CD4-positive, alpha-beta T cell (primary cell): ENCODE results near the gene CEP170. TPM values are rescaled to one million over a fixed set of nuclear protein-coding genes. Genes with fewer than 3 reads are reported as not detected.
"Not testable (repeated sequence)": the region's sequence is repeated elsewhere in the genome, so short reads cannot be mapped to it uniquely, and the experiment has no call there.

Source experiments
- ATAC-seq: fragments of 200-7000 bp; cut with Tn5 transposase; one replicate; pipeline ENCODE4 v1.10.0; 2022; ENCODE audit warnings: mild to moderate bottlenecking; ENCODE audit not compliant: poor library complexity
- CTCF ChIA-PET: fragments of 350-600 bp; sonication (Branson Sonifier 250); formaldehyde crosslinking; loops from one replicate; lab custom pipeline; 2021; ENCODE audit warnings: antibody characterized with exemption, inconsistent platforms; lab: Charles Lee
- POLR2A ChIA-PET: fragments of 350-600 bp; sonication (Branson Sonifier 250); formaldehyde crosslinking; loops from one replicate; lab custom pipeline; 2021; ENCODE audit warnings: antibody characterized with exemption, inconsistent platforms; lab: Charles Lee
- DNase-seq, 14 experiments: peaks; one replicate each; pipeline ENCODE4 v3.0.0-alpha.2; 2013 to 2020; ENCODE audit warnings: mixed read lengths in 2 of 14
- H3K27ac ChIP-seq, 2 donors: one replicate each; pipeline versions ENCODE4 v1.5.1 to v1.7.0; 2013; ENCODE audit warnings: low read length in 2 of 2, low read depth in 1 of 2, mild to moderate bottlenecking in 1 of 2
- H3K27me3 ChIP-seq, 2 experiments: 1 replicate in 1 of 2; 2 replicates in 1 of 2; pipeline versions ENCODE4 v1.6.1 to v1.7.0; 2013; ENCODE audit warnings: low read length in 2 of 2, control low read depth in 1 of 2, mild to moderate bottlenecking in 1 of 2, moderate library complexity in 1 of 2; ENCODE audit not compliant: insufficient read depth in 2 of 2, control insufficient read depth in 1 of 2
- H3K36me3 ChIP-seq: one replicate; pipeline ENCODE4 v1.6.1; 2013; ENCODE audit warnings: low read length, control low read depth; ENCODE audit not compliant: insufficient read depth
- H3K4me1 ChIP-seq: one replicate; pipeline ENCODE4 v1.6.1; 2013; ENCODE audit warnings: low read length, control low read depth; ENCODE audit not compliant: insufficient read depth
- H3K4me3 ChIP-seq: one replicate; pipeline ENCODE4 v1.5.1; 2013; ENCODE audit warnings: mild to moderate bottlenecking, low read length, moderate library complexity
- H3K9me3 ChIP-seq, 2 experiments: 1 replicate in 1 of 2; 2 replicates in 1 of 2; pipeline versions ENCODE4 v1.6.1 to v1.7.0; 2013; ENCODE audit warnings: low read length in 2 of 2, mild to moderate bottlenecking in 2 of 2, control low read depth in 1 of 2, moderate library complexity in 1 of 2; ENCODE audit not compliant: control insufficient read depth in 1 of 2, insufficient read depth in 1 of 2
- H3K27ac Mint-ChIP-seq: one replicate; pipeline ENCODE4 v1.8.0; 2020; ENCODE audit warnings: mixed read lengths
- H3K27me3 Mint-ChIP-seq: one replicate; pipeline ENCODE4 v1.8.0; 2021; ENCODE audit warnings: mixed read lengths
- H3K36me3 Mint-ChIP-seq: one replicate; pipeline ENCODE4 v1.8.0; 2021; ENCODE audit warnings: low read depth, mixed read lengths
- H3K4me1 Mint-ChIP-seq: one replicate; pipeline ENCODE4 v1.8.0; 2021; ENCODE audit warnings: low read depth, mixed read lengths
- H3K4me3 Mint-ChIP-seq: one replicate; pipeline ENCODE4 v1.8.0; 2020; ENCODE audit warnings: mild to moderate bottlenecking, mixed read lengths
- H3K9me3 Mint-ChIP-seq: one replicate; pipeline ENCODE4 v1.8.0; 2020; ENCODE audit warnings: mixed read lengths
- intact Hi-C, 2 experiments: fragments of 100-400 bp; cut with DNase I in 1 of 2; cut with micrococcal nuclease in 1 of 2; formaldehyde crosslinking; loops; one replicate each; pipeline versions ENCODE4 v1.15.1 to v1.9.0; 2023 to 2025; cut with DNase I, micrococcal nuclease
- total RNA-seq, 174 experiments: library from RNA in 2 of 174; stranded (reverse) in 2 of 174; gene quantifications; one replicate each; pipeline ENCODE4 v1.2.3 and lab custom pipeline; 2021 to 2026

CEP170 gene
- total RNA-seq, 2 experiments from 2014 or later: 34.7 to 38.2 TPM

DNA sequence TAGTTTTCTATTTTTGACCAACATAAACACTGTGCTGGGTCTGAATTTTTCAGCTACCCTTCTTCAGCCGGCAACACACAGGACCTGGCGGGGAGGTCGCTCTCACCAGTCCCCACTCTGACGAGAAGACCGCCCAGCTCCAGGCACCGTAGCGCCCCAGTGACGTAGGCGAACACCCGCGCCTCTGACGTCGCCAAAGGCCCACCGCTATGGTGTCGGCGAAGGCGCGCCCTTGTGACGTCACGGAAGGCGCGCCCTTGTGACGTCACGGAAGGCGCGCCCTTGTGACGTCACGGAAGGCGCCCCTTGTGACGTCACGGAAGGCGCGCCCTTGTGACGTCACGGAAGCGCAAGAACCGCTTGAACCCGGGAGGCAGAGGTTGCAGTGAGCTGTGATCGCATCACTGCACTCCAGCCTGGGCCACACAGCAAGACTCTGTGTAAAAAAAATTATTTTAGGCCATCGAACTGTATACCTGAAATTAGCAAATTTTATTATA, 153.5 kb downstream of the CEP170 start:
- peak; percentile 5 to 89 (median 48) for DNase-seq
- peak overlapping the region; percentile 54 for H3K4me3 ChIP-seq
- H3K27me3 Mint-ChIP-seq, H3K4me1 ChIP-seq, H3K36me3 ChIP-seq, H3K9me3 Mint-ChIP-seq, H3K27me3 ChIP-seq, CTCF ChIA-PET, H3K9me3 ChIP-seq, H3K36me3 Mint-ChIP-seq: not testable (repeated sequence)
- Mint-ChIP-seq H3K27ac (peak overlapping the region; percentile 98), H3K4me3 (peak overlapping the region; percentile 94), H3K4me1 (peaks cover 12% of the 10 kb centered on the region)
- ATAC-seq: peak; percentile 96
- peak overlapping the region in 1 of 2 donors; percentile 72 for H3K27ac ChIP-seq
- intact Hi-C loops: loop anchor here in 1 of 2 experiments (10.0 kb wide), 1 partner anchor 153 kb away; the partner anchor contains the start of genes CEP170 and SDCCAG8
- POLR2A ChIA-PET: interaction anchor here (1.4 kb wide), 1 partner anchor 154 kb away, joined by 12 read pairs; the partner anchor contains the start of gene CEP170

DNA sequence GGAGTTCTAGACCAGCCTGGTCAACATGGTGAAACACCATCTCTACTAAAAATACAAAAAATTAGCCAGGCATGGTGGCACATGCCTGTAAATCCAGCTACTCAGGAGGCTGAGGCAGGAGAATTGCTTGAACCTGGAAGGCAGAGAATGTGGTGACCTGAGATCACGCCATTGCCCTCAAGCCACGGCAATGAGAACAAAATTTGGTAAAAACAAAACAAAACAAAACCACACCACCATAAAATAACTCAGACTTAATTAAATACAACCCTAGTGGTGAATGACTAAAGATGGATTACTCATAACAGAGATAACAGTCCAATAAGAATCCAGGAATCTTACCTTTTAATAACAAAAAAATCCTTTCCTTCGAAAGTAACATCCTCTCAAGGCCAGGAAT, 167.7 kb downstream of the CEP170 start:
- H3K27me3 Mint-ChIP-seq, H3K4me1 Mint-ChIP-seq, intact Hi-C loops, ATAC-seq, POLR2A ChIA-PET, H3K4me1 ChIP-seq, DNase-seq, H3K36me3 Mint-ChIP-seq, H3K27ac ChIP-seq, H3K4me3 Mint-ChIP-seq, H3K4me3 ChIP-seq, H3K9me3 ChIP-seq, H3K27ac Mint-ChIP-seq, CTCF ChIA-PET, H3K27me3 ChIP-seq, H3K9me3 Mint-ChIP-seq, H3K36me3 ChIP-seq: not testable (repeated sequence)

Other genes starting within 250 kb of the CEP170 start
- 10 to 100 TPM; 18.3 to 21.2 TPM for gene SDCCAG8, start 760 bp upstream of the CEP170 start, total RNA-seq